GM06990 (cell line): ENCODE results near the gene RSPH3.
"Not testable (repeated sequence)": the region's sequence is repeated elsewhere in the genome, so short reads cannot be mapped to it uniquely, and the experiment has no call there.

ENCODE experiments used
- DNase-seq: peaks from one replicate; pipeline ENCODE4 v3.0.0-alpha.2; 2011; ENCODE audit not compliant: insufficient read length; ENCODE audit errors: extremely low read depth
- H3K27me3 ChIP-seq: replicated peaks from 2 replicates; pipeline ENCODE4 v1.6.0; 2011; ENCODE audit warnings: low read length; ENCODE audit not compliant: control insufficient read depth, insufficient read depth
- H3K36me3 ChIP-seq: 2 replicates; pipeline ENCODE4 v1.5.1; 2011; ENCODE audit warnings: low read length; ENCODE audit not compliant: control insufficient read depth, insufficient read depth
- H3K4me3 ChIP-seq: replicated peaks from 2 replicates; pipeline ENCODE4 v1.5.1; 2011; ENCODE audit warnings: low read depth, mild to moderate bottlenecking, control low read depth, low read length
- CTCF ChIP-seq: IDR thresholded peaks from 2 replicates; pipeline ENCODE4 v1.5.1; 2011; ENCODE audit warnings: low read length, control low read depth, mild to moderate bottlenecking, inconsistent platforms; ENCODE audit not compliant: insufficient read depth, poor library complexity, severe bottlenecking

RSPH3 gene

GRCh38 chr6:158996856-158997255 lies 3.1 kb downstream of the RSPH3 start:
- H3K36me3 ChIP-seq, result no peaks in the 10 kb centered on the region
- no peaks in the 10 kb centered on the region for H3K27me3 ChIP-seq
- no peak for DNase-seq
- no peak for TF ChIP-seq CTCF
- H3K4me3 ChIP-seq, result no peak overlapping the region

GRCh38 chr6:158993639-158994038 lies 6.4 kb downstream of the RSPH3 start:
- Histone ChIP-seq H3K27me3 (no peaks in the 10 kb centered on the region), H3K36me3 (no peaks in the 10 kb centered on the region)

GRCh38 chr6:158991017-158991723 lies 8.8 kb downstream of the RSPH3 start:
- no peak for DNase-seq
- no peak overlapping the region for H3K4me3 ChIP-seq
- H3K36me3 ChIP-seq, result no peaks in the 10 kb centered on the region
- no peak for TF ChIP-seq CTCF
- H3K27me3 ChIP-seq, result no peaks in the 10 kb centered on the region

More at GRCh38 chr6:158993639-158994038, 6.4 kb downstream of the RSPH3 start:
- DNase-seq, result no peak
- no peak for TF ChIP-seq CTCF
- H3K4me3 ChIP-seq, result no peak overlapping the region

- not testable (repeated sequence) for H3K4me3 ChIP-seq, DNase-seq, H3K36me3 ChIP-seq, H3K27me3 ChIP-seq
Measured at GRCh38 chr6:158989711-158990110, 10.3 kb downstream of the RSPH3 start.

GRCh38 chr6:158988477-158988876 lies 11.5 kb downstream of the RSPH3 start:
- TF ChIP-seq CTCF, result no peak
- no peaks in the 10 kb centered on the region for H3K27me3 ChIP-seq
- H3K36me3 ChIP-seq, result no peaks in the 10 kb centered on the region
- no peak for DNase-seq
- H3K4me3 ChIP-seq, result no peak overlapping the region

- no peak for TF ChIP-seq CTCF
Measured at GRCh38 chr6:158987657-158988056, 12.3 kb downstream of the RSPH3 start.

More at GRCh38 chr6:158987657-158988056, 12.3 kb downstream of the RSPH3 start:
- DNase-seq, result no peak
- Histone ChIP-seq H3K4me3 (no peak overlapping the region), H3K36me3 (no peaks in the 10 kb centered on the region), H3K27me3 (no peaks in the 10 kb centered on the region)
